ENCODE results near the gene TM7SF2. TPM values are rescaled to one million over a fixed set of nuclear protein-coding genes. Genes with fewer than 3 reads are reported as not detected.

The TM7SF2 gene
- total RNA-seq, 2 donors from 2014 or later = 97.9 to 108 TPM

GRCh38 chr11:65103476-65103875 is 8.2 kb upstream of the TM7SF2 start:
- Mint-ChIP-seq H3K4me1 (peaks cover 6% of the 10 kb centered on the region), H3K9me3 (no peaks in the 10 kb centered on the region)
- H3K9ac ChIP-seq (ENCODE audit: extremely low read depth, low read length, poor library complexity, severe bottlenecking) = no peak overlapping the region

GRCh38 chr11:65104628-65105027 is 7.0 kb upstream of the TM7SF2 start:
- no peak overlapping the region for H3K4me3 Mint-ChIP-seq
- H3K4me1 ChIP-seq (ENCODE audit: control insufficient read depth, insufficient read depth, low read length) = no peaks in the 10 kb centered on the region
- H3K9me3 Mint-ChIP-seq = no peaks in the 10 kb centered on the region
- peaks cover 12% of the 10 kb centered on the region for H3K36me3 Mint-ChIP-seq (ENCODE audit: low read depth)
- TF ChIP-seq, protein P1, sequence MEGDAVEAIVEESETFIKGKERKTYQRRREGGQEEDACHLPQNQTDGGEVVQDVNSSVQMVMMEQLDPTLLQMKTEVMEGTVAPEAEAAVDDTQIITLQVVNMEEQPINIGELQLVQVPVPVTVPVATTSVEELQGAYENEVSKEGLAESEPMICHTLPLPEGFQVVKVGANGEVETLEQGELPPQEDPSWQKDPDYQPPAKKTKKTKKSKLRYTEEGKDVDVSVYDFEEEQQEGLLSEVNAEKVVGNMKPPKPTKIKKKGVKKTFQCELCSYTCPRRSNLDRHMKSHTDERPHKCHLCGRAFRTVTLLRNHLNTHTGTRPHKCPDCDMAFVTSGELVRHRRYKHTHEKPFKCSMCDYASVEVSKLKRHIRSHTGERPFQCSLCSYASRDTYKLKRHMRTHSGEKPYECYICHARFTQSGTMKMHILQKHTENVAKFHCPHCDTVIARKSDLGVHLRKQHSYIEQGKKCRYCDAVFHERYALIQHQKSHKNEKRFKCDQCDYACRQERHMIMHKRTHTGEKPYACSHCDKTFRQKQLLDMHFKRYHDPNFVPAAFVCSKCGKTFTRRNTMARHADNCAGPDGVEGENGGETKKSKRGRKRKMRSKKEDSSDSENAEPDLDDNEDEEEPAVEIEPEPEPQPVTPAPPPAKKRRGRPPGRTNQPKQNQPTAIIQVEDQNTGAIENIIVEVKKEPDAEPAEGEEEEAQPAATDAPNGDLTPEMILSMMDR (conservative IDR thresholded peaks at IDR 0.05) = no peak
- H3K9ac ChIP-seq (ENCODE audit: extremely low read depth, low read length, poor library complexity, severe bottlenecking) = no peak overlapping the region
- H3K27ac Mint-ChIP-seq = peak overlapping the region; percentile 33
- peaks cover 6% of the 10 kb centered on the region for H3K4me1 Mint-ChIP-seq
- H3K9me3 ChIP-seq (ENCODE audit: control insufficient read depth, low read length) = no peaks in the 10 kb centered on the region
- no peaks in the 10 kb centered on the region for H3K27me3 ChIP-seq (ENCODE audit: control insufficient read depth, insufficient read depth, low read length, poor library complexity, severe bottlenecking)
- no peak overlapping the region for H3K27ac ChIP-seq (ENCODE audit: low read depth, low read length)
- WGBS, 2 experiments (ENCODE audit: insufficient coverage in 1 of 2, insufficient read length in 1 of 2) = 95 to 100% methylated on average over 1 to 4 of the region's 4 CpGs
- no peak overlapping the region for H3K4me3 ChIP-seq (ENCODE audit: low read length)
- H3K36me3 ChIP-seq (ENCODE audit: control insufficient read depth, insufficient read depth, low read length) = peaks cover 17% of the 10 kb centered on the region
- no peaks in the 10 kb centered on the region for H3K27me3 Mint-ChIP-seq (ENCODE audit: insufficient read depth)
- no peak for DNase-seq

More at GRCh38 chr11:65103476-65103875, 8.2 kb upstream of the TM7SF2 start:
- Mint-ChIP-seq H3K27me3 (ENCODE audit: insufficient read depth) (no peaks in the 10 kb centered on the region), H3K4me3 (no peak overlapping the region), H3K27ac (no peak overlapping the region), H3K36me3 (ENCODE audit: low read depth) (peaks cover 12% of the 10 kb centered on the region)
- Histone ChIP-seq H3K27me3 (ENCODE audit: control insufficient read depth, insufficient read depth, low read length, poor library complexity, severe bottlenecking) (no peaks in the 10 kb centered on the region), H3K27ac (ENCODE audit: low read depth, low read length) (no peak overlapping the region), H3K4me1 (ENCODE audit: control insufficient read depth, insufficient read depth, low read length) (no peaks in the 10 kb centered on the region), H3K4me3 (ENCODE audit: low read length) (no peak overlapping the region), H3K36me3 (ENCODE audit: control insufficient read depth, insufficient read depth, low read length) (peaks cover 27% of the 10 kb centered on the region), H3K9me3 (ENCODE audit: control insufficient read depth, low read length) (no peaks in the 10 kb centered on the region)
- no peak for DNase-seq
- TF ChIP-seq, protein P1 (conservative IDR thresholded peaks at IDR 0.05) = no peak

DNA sequence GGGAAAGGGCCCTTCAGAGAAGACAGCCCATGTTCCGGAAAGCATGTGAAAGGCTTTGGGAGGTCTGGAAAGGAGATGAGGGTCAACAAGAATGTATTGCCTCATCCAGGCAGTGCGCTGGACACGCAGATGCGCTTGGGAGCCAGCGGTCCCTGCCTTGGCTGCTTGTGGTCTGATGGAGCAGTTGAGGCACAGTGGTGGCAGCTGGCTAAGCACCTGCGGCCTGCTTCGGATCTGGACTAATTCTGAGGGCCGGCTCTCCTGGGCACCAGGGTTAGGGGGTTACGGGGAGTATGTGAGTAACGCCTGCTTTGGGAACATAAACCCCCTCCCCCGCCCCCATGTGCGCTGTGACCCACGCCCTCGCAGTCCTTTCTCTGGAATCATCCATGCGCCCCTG is 4.6 kb upstream of the TM7SF2 start:
- TF ChIP-seq, protein P1 (conservative IDR thresholded peaks at IDR 0.05) = no peak
- no peak overlapping the region for H3K9ac ChIP-seq (ENCODE audit: extremely low read depth, low read length, poor library complexity, severe bottlenecking)
- H3K27me3 ChIP-seq (ENCODE audit: control insufficient read depth, insufficient read depth, low read length, poor library complexity, severe bottlenecking) = no peaks in the 10 kb centered on the region
- Mint-ChIP-seq H3K36me3 (ENCODE audit: low read depth) (peaks cover 9% of the 10 kb centered on the region), H3K4me1 (peaks cover 6% of the 10 kb centered on the region), H3K9me3 (no peaks in the 10 kb centered on the region), H3K27me3 (ENCODE audit: insufficient read depth) (no peaks in the 10 kb centered on the region), H3K27ac (no peak overlapping the region), H3K4me3 (no peak overlapping the region)
- no peak overlapping the region for H3K4me3 ChIP-seq (ENCODE audit: low read length)
- H3K4me1 ChIP-seq (ENCODE audit: control insufficient read depth, insufficient read depth, low read length) = peaks cover 3% of the 10 kb centered on the region
- no peaks in the 10 kb centered on the region for H3K9me3 ChIP-seq (ENCODE audit: control insufficient read depth, low read length)
- H3K27ac ChIP-seq (ENCODE audit: low read depth, low read length) = no peak overlapping the region
- 91 to 95% methylated on average over 4 to 15 of the region's 15 CpGs for WGBS, 2 experiments (ENCODE audit: insufficient coverage in 1 of 2, insufficient read length in 1 of 2)
- peaks cover 14% of the 10 kb centered on the region for H3K36me3 ChIP-seq (ENCODE audit: control insufficient read depth, insufficient read depth, low read length)
- no peak for DNase-seq
